ENCODE data around the gene CDC25C.

Gene CDC25C

DNA sequence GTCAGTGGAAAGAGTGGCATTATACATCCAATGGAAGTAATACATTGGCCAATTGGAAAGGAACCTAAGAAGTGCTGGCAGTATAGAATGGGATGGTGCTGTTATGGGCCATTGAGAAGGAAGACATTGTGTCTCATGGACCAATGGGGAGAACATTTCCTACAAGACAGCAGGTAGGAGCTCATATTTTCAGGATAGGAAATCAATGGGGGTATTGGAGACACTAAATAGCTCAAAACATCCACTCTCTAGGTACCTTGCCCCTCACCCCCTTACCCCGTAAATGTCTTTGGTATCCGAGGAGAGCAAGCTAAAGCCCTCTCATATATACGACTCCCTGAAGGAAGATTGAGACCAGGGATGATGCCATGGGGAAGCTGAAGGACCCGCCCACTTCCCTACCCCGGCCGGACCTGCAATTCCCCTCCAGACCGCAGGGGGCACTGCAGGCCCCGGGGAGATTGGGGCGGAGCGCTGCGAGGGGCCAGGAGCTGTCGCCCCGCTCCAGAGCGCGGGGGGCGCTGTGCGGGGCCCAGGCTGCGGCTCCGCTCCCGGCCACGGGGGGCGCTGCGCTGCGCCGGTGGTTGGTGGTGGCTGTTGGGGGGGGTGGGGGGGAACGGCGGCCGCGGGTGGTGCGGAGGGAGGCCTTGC lies 20.6 kb upstream of the CDC25C start, which contains the start of gene KDM3B:
Gene KDM3B, plus strand, starts transcription at position 615 of the 651 bp plus-strand sequence. CDS start 111 bp downstream, outside the sequence.
- Histone ChIP-seq H2AFZ (ENCODE audit: low read length) (peak within 1 kb of the TSS; percentile 83), H3K27me3 (ENCODE audit: insufficient read depth, low read length, poor library complexity, severe bottlenecking) (no peaks in the 10 kb centered on the region), H3K9me2 (replicated peaks; ENCODE audit: low read depth, low read length) (no peaks in the 10 kb centered on the region), H3K9me3 (ENCODE audit: insufficient read depth, low read depth, low read length) (no peaks in the 10 kb centered on the region), H3K9ac (ENCODE audit: low read depth, low read length, poor library complexity, severe bottlenecking) (peak within 1 kb of the TSS; percentile 97), H3K79me2 (ENCODE audit: insufficient read depth, low read length) (peaks cover 46% of the 10 kb centered on the region), H3K4me3 (ENCODE audit: low read length, poor library complexity, severe bottlenecking) (peak within 1 kb of the TSS; percentile 98), H3K4me1 (ENCODE audit: insufficient read depth, low read length, poor library complexity, severe bottlenecking) (peaks cover 32% of the 10 kb centered on the region), H3F3A (ENCODE audit: low read depth) (no peaks in the 10 kb centered on the region), H4K20me1 (ENCODE audit: insufficient read depth, low read length, poor library complexity, severe bottlenecking) (peaks cover 38% of the 10 kb centered on the region), H3K4me2 (ENCODE audit: low read depth, low read length, poor library complexity, severe bottlenecking) (peak within 1 kb of the TSS; percentile 91), H3K36me3 (ENCODE audit: insufficient read depth, low read length) (peaks cover 10% of the 10 kb centered on the region; the same call in 1 of the 2 replicates)
- TF ChIP-seq EZH2phosphoT487 (IDR thresholded peaks at IDR 0.05; ENCODE audit: borderline replicate concordance) = no peak
- TF ChIP-seq, protein P1, sequence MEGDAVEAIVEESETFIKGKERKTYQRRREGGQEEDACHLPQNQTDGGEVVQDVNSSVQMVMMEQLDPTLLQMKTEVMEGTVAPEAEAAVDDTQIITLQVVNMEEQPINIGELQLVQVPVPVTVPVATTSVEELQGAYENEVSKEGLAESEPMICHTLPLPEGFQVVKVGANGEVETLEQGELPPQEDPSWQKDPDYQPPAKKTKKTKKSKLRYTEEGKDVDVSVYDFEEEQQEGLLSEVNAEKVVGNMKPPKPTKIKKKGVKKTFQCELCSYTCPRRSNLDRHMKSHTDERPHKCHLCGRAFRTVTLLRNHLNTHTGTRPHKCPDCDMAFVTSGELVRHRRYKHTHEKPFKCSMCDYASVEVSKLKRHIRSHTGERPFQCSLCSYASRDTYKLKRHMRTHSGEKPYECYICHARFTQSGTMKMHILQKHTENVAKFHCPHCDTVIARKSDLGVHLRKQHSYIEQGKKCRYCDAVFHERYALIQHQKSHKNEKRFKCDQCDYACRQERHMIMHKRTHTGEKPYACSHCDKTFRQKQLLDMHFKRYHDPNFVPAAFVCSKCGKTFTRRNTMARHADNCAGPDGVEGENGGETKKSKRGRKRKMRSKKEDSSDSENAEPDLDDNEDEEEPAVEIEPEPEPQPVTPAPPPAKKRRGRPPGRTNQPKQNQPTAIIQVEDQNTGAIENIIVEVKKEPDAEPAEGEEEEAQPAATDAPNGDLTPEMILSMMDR (conservative IDR thresholded peaks at IDR 0.05; ENCODE audit: low read length) = peak; percentile 98

DNA sequence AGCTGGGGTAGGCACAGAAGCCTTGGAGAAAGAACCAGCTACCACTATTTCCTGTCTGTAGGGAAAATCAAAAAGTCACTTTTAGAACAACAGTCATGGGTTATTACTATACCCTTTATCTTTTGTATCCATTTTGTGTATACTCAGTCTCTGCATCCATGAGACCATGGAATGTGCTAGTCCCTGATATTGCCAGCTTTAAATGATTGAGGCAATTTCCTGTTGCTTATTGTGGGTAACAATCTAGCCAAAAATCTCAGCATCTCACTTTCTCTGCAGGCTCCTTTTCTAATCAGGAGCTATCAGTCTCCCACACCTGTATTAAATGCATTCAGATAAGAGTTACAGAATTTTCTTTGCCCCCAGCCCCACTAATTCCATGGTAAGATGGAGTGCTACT lies 19.9 kb upstream of the CDC25C start:
- TF ChIP-seq, protein P1 (conservative IDR thresholded peaks at IDR 0.05; ENCODE audit: low read length) = no peak
- no peak for TF ChIP-seq EZH2phosphoT487 (IDR thresholded peaks at IDR 0.05; ENCODE audit: borderline replicate concordance)
- Histone ChIP-seq H3K4me3 (ENCODE audit: low read length, poor library complexity, severe bottlenecking) (no peak overlapping the region), H3K4me1 (ENCODE audit: insufficient read depth, low read length, poor library complexity, severe bottlenecking) (peaks cover 31% of the 10 kb centered on the region), H3K36me3 (ENCODE audit: insufficient read depth, low read length) (peaks cover 17% of the 10 kb centered on the region; the same call in 1 of the 2 replicates), H2AFZ (ENCODE audit: low read length) (no peak overlapping the region), H3K9me3 (ENCODE audit: insufficient read depth, low read depth, low read length) (no peaks in the 10 kb centered on the region), H3K4me2 (ENCODE audit: low read depth, low read length, poor library complexity, severe bottlenecking) (no peak overlapping the region), H3F3A (ENCODE audit: low read depth) (no peaks in the 10 kb centered on the region), H3K9ac (ENCODE audit: low read depth, low read length, poor library complexity, severe bottlenecking) (no peak overlapping the region), H4K20me1 (ENCODE audit: insufficient read depth, low read length, poor library complexity, severe bottlenecking) (peaks cover 35% of the 10 kb centered on the region), H3K27me3 (ENCODE audit: insufficient read depth, low read length, poor library complexity, severe bottlenecking) (no peaks in the 10 kb centered on the region), H3K9me2 (replicated peaks; ENCODE audit: low read depth, low read length) (no peaks in the 10 kb centered on the region), H3K79me2 (ENCODE audit: insufficient read depth, low read length) (peaks cover 39% of the 10 kb centered on the region)

DNA sequence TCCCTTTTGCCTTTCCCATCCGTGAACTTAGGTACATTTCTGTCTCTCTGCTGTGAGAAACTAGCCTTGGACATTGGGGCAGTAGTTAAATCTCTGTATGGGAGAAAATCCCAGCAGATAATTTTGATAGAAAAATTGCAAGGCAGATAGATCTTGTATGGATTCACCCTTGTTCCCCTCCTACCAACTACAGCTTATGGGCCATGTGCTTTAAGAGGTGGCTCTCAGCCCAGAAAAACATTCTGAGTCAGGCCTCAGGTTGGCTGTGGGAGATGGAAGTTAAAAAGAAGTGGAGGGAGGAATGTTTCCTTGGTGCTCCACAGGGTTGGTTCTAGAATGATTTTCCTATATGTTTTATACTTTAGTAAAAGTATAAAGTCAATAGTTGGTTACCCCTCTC lies 19.5 kb upstream of the CDC25C start:
- H4K20me1 ChIP-seq (ENCODE audit: insufficient read depth, low read length, poor library complexity, severe bottlenecking) = peaks cover 31% of the 10 kb centered on the region
- no peaks in the 10 kb centered on the region for H3F3A ChIP-seq (ENCODE audit: low read depth)

More for the DNA sequence above, 19.5 kb upstream of the CDC25C start:
- Histone ChIP-seq H3K9ac (ENCODE audit: low read depth, low read length, poor library complexity, severe bottlenecking) (no peak overlapping the region), H3K27me3 (ENCODE audit: insufficient read depth, low read length, poor library complexity, severe bottlenecking) (no peaks in the 10 kb centered on the region), H2AFZ (ENCODE audit: low read length) (no peak overlapping the region), H3K4me2 (ENCODE audit: low read depth, low read length, poor library complexity, severe bottlenecking) (no peak overlapping the region), H3K36me3 (ENCODE audit: insufficient read depth, low read length) (peaks cover 18% of the 10 kb centered on the region; the same call in 1 of the 2 replicates), H3K4me1 (ENCODE audit: insufficient read depth, low read length, poor library complexity, severe bottlenecking) (peaks cover 27% of the 10 kb centered on the region), H3K9me3 (ENCODE audit: insufficient read depth, low read depth, low read length) (no peaks in the 10 kb centered on the region), H3K79me2 (ENCODE audit: insufficient read depth, low read length) (peaks cover 34% of the 10 kb centered on the region), H3K4me3 (ENCODE audit: low read length, poor library complexity, severe bottlenecking) (no peak overlapping the region), H3K9me2 (replicated peaks; ENCODE audit: low read depth, low read length) (no peaks in the 10 kb centered on the region)
- TF ChIP-seq, protein P1 (conservative IDR thresholded peaks at IDR 0.05; ENCODE audit: low read length) = no peak
- no peak for TF ChIP-seq EZH2phosphoT487 (IDR thresholded peaks at IDR 0.05; ENCODE audit: borderline replicate concordance)
